Activated naive CD8-positive, alpha-beta T cell treated with anti-CD3 and anti-CD28 coated beads, Interleukin-2, amount 10 ng/mL, durations not matched to agents 7 days and 5 days (primary cell): ENCODE measurements around the gene SHROOM2. TPM values are rescaled to one million over a fixed set of nuclear protein-coding genes. Genes with fewer than 3 reads are reported as not detected.

Experiments used
- ATAC-seq: fragments of 150-1000 bp; cut with Tn5 transposase; one replicate; pipeline ENCODE4 v1.10.0; 2021; ENCODE audit warnings: low read depth, moderate library complexity
- POLR2A ChIA-PET: fragments of 350-600 bp; sonication (Branson Sonifier 250); formaldehyde crosslinking; loops from one replicate; lab custom pipeline; 2021; ENCODE audit warnings: antibody characterized with exemption; lab: Charles Lee
- DNase-seq: peaks from one replicate; pipeline ENCODE4 v3.0.0; 2021
- H3K27ac Mint-ChIP-seq: one replicate; pipeline ENCODE4 v1.8.0; 2022; ENCODE audit warnings: mild to moderate bottlenecking, mixed read lengths
- H3K27me3 Mint-ChIP-seq: one replicate; pipeline ENCODE4 v1.8.0; 2022; ENCODE audit warnings: mild to moderate bottlenecking, moderate library complexity, mixed read lengths
- H3K36me3 Mint-ChIP-seq: one replicate; pipeline ENCODE4 v1.8.0; 2021; ENCODE audit warnings: mild to moderate bottlenecking, mixed read lengths
- H3K4me1 Mint-ChIP-seq: one replicate; pipeline ENCODE4 v1.8.0; 2021; ENCODE audit warnings: mixed read lengths
- H3K4me3 Mint-ChIP-seq: one replicate; pipeline ENCODE4 v1.8.0; 2022; ENCODE audit warnings: mild to moderate bottlenecking, moderate library complexity, mixed read lengths
- H3K9me3 Mint-ChIP-seq: one replicate; pipeline ENCODE4 v1.8.0; 2021; ENCODE audit warnings: mixed read lengths
- total RNA-seq, 2 experiments: library from RNA; stranded (reverse); gene quantifications; one replicate each; pipeline ENCODE4 v1.2.3, GENCODE V29; 2021

Gene SHROOM2
- total RNA-seq, 2 experiments from 2014 or later = not detected

GRCh38 chrX:9888953-9889470, 102.8 kb downstream of the SHROOM2 start:
- POLR2A ChIA-PET = no interaction called here
- DNase-seq (no peak), ATAC-seq (no peak)
- H3K9me3 Mint-ChIP-seq = no peaks in the 10 kb centered on the region
- no peaks in the 10 kb centered on the region for H3K4me1 Mint-ChIP-seq
- no peaks in the 10 kb centered on the region for H3K36me3 Mint-ChIP-seq
- no peak overlapping the region for H3K4me3 Mint-ChIP-seq
- H3K27me3 Mint-ChIP-seq = peaks cover 2% of the 10 kb centered on the region
- no peak overlapping the region for H3K27ac Mint-ChIP-seq

- no peaks in the 10 kb centered on the region for H3K9me3 Mint-ChIP-seq
- peaks cover 2% of the 10 kb centered on the region for H3K27me3 Mint-ChIP-seq
- H3K4me3 Mint-ChIP-seq = no peak overlapping the region
- ATAC-seq = no peak
- no peaks in the 10 kb centered on the region for H3K4me1 Mint-ChIP-seq
- no peak for DNase-seq
- H3K36me3 Mint-ChIP-seq = no peaks in the 10 kb centered on the region
- no peak overlapping the region for H3K27ac Mint-ChIP-seq
- POLR2A ChIA-PET = no interaction called here
Observed at GRCh38 chrX:9890681-9891091, 104.5 kb downstream of the SHROOM2 start.

- H3K27me3 Mint-ChIP-seq = peaks cover 2% of the 10 kb centered on the region
- ATAC-seq (no peak), DNase-seq (no peak)
- H3K4me3 Mint-ChIP-seq = no peak overlapping the region
- no peak overlapping the region for H3K27ac Mint-ChIP-seq
- no peaks in the 10 kb centered on the region for H3K4me1 Mint-ChIP-seq
- no peaks in the 10 kb centered on the region for H3K9me3 Mint-ChIP-seq
- POLR2A ChIA-PET = no interaction called here
- no peaks in the 10 kb centered on the region for H3K36me3 Mint-ChIP-seq
Observed at GRCh38 chrX:9895225-9895912, 109.1 kb downstream of the SHROOM2 start.

GRCh38 chrX:9897761-9898161, 111.5 kb downstream of the SHROOM2 start:
- Mint-ChIP-seq H3K4me1 (no peaks in the 10 kb centered on the region), H3K9me3 (no peaks in the 10 kb centered on the region)
- POLR2A ChIA-PET = no interaction called here

GRCh38 chrX:9899640-9900111, 113.4 kb downstream of the SHROOM2 start:
- Mint-ChIP-seq H3K36me3 (no peaks in the 10 kb centered on the region), H3K9me3 (no peaks in the 10 kb centered on the region), H3K4me1 (no peaks in the 10 kb centered on the region), H3K27me3 (peaks cover 3% of the 10 kb centered on the region), H3K27ac (no peak overlapping the region), H3K4me3 (no peak overlapping the region)
- POLR2A ChIA-PET = no interaction called here
- DNase-seq (no peak), ATAC-seq (no peak)

More at GRCh38 chrX:9897761-9898161, 111.5 kb downstream of the SHROOM2 start:
- Mint-ChIP-seq H3K27ac (no peak overlapping the region), H3K4me3 (no peak overlapping the region), H3K36me3 (no peaks in the 10 kb centered on the region), H3K27me3 (peaks cover 3% of the 10 kb centered on the region)
- ATAC-seq (no peak), DNase-seq (no peak)

GRCh38 chrX:9902656-9903055, 116.4 kb downstream of the SHROOM2 start:
- DNase-seq (no peak), ATAC-seq (no peak)
- no peak overlapping the region for H3K27ac Mint-ChIP-seq
- H3K9me3 Mint-ChIP-seq = no peaks in the 10 kb centered on the region
- no peaks in the 10 kb centered on the region for H3K36me3 Mint-ChIP-seq
- H3K27me3 Mint-ChIP-seq = peaks cover 5% of the 10 kb centered on the region
- no peaks in the 10 kb centered on the region for H3K4me1 Mint-ChIP-seq
- POLR2A ChIA-PET = no interaction called here
- H3K4me3 Mint-ChIP-seq = no peak overlapping the region

GRCh38 chrX:9903146-9903545, 116.9 kb downstream of the SHROOM2 start:
- Mint-ChIP-seq H3K9me3 (no peaks in the 10 kb centered on the region), H3K4me3 (no peak overlapping the region), H3K27me3 (peaks cover 5% of the 10 kb centered on the region), H3K36me3 (no peaks in the 10 kb centered on the region), H3K27ac (no peak overlapping the region), H3K4me1 (no peaks in the 10 kb centered on the region)
- no peak for ATAC-seq
- POLR2A ChIA-PET = no interaction called here
- no peak for DNase-seq

GRCh38 chrX:9905288-9905687, 119.1 kb downstream of the SHROOM2 start:
- POLR2A ChIA-PET = no interaction called here
- no peak overlapping the region for H3K4me3 Mint-ChIP-seq
- no peaks in the 10 kb centered on the region for H3K36me3 Mint-ChIP-seq
- no peak for DNase-seq
- no peak for ATAC-seq
- no peaks in the 10 kb centered on the region for H3K9me3 Mint-ChIP-seq
- H3K27ac Mint-ChIP-seq = no peak overlapping the region
- no peaks in the 10 kb centered on the region for H3K4me1 Mint-ChIP-seq
- H3K27me3 Mint-ChIP-seq = peaks cover 4% of the 10 kb centered on the region

- peaks cover 1% of the 10 kb centered on the region for H3K27me3 Mint-ChIP-seq
- no peaks in the 10 kb centered on the region for H3K4me1 Mint-ChIP-seq
- DNase-seq = no peak
- POLR2A ChIA-PET = no interaction called here
- H3K27ac Mint-ChIP-seq = no peak overlapping the region
- no peaks in the 10 kb centered on the region for H3K9me3 Mint-ChIP-seq
- no peak for ATAC-seq
- H3K36me3 Mint-ChIP-seq = no peaks in the 10 kb centered on the region
- no peak overlapping the region for H3K4me3 Mint-ChIP-seq
Observed at GRCh38 chrX:9905721-9906120, 119.5 kb downstream of the SHROOM2 start.

- Mint-ChIP-seq H3K4me3 (no peak overlapping the region), H3K27ac (no peak overlapping the region), H3K9me3 (no peaks in the 10 kb centered on the region), H3K4me1 (no peaks in the 10 kb centered on the region), H3K27me3 (peaks cover 7% of the 10 kb centered on the region), H3K36me3 (no peaks in the 10 kb centered on the region)
- ATAC-seq = no peak
- no peak for DNase-seq
- POLR2A ChIA-PET = no interaction called here
Observed at GRCh38 chrX:9906919-9907318, 120.7 kb downstream of the SHROOM2 start.

- no peak overlapping the region for H3K27ac Mint-ChIP-seq
- ATAC-seq = no peak
- H3K4me3 Mint-ChIP-seq = no peak overlapping the region
- no peak for DNase-seq
- no peaks in the 10 kb centered on the region for H3K4me1 Mint-ChIP-seq
- POLR2A ChIA-PET = no interaction called here
- H3K9me3 Mint-ChIP-seq = no peaks in the 10 kb centered on the region
- H3K27me3 Mint-ChIP-seq = peaks cover 10% of the 10 kb centered on the region
- no peaks in the 10 kb centered on the region for H3K36me3 Mint-ChIP-seq
Observed at GRCh38 chrX:9907645-9908387, 121.6 kb downstream of the SHROOM2 start.

GRCh38 chrX:9909254-9909653, 123.0 kb downstream of the SHROOM2 start:
- Mint-ChIP-seq H3K36me3 (no peaks in the 10 kb centered on the region), H3K4me1 (no peaks in the 10 kb centered on the region), H3K4me3 (no peak overlapping the region), H3K27ac (no peak overlapping the region), H3K9me3 (no peaks in the 10 kb centered on the region), H3K27me3 (peaks cover 13% of the 10 kb centered on the region)
- POLR2A ChIA-PET = no interaction called here
- DNase-seq = no peak
- no peak for ATAC-seq

GRCh38 chrX:9911487-9911886, 125.3 kb downstream of the SHROOM2 start:
- POLR2A ChIA-PET = no interaction called here
- no peaks in the 10 kb centered on the region for H3K4me1 Mint-ChIP-seq
- ATAC-seq = no peak
- no peak overlapping the region for H3K27ac Mint-ChIP-seq
- H3K9me3 Mint-ChIP-seq = no peaks in the 10 kb centered on the region
- no peaks in the 10 kb centered on the region for H3K36me3 Mint-ChIP-seq
- DNase-seq = no peak
- H3K4me3 Mint-ChIP-seq = no peak overlapping the region
- H3K27me3 Mint-ChIP-seq = peaks cover 11% of the 10 kb centered on the region
